Mesothelial cell of epicardium (in vitro differentiated cells): ENCODE measurements around the gene TSKU. TPM values are rescaled to one million over a fixed set of nuclear protein-coding genes. Genes with fewer than 3 reads are reported as not detected.

ENCODE experiments used
- DNase-seq, 2 experiments: peaks; one replicate each; pipeline ENCODE4 v3.0.0; 2021; ENCODE audit warnings: low spot score in 2 of 2; ENCODE audit not compliant: unreplicated experiment in 2 of 2
- H3K27ac Mint-ChIP-seq: 2 replicates; pipeline ENCODE4 v1.8.0; 2021; ENCODE audit warnings: mixed read lengths
- H3K27me3 Mint-ChIP-seq: 2 replicates; pipeline ENCODE4 v1.8.0; 2021; ENCODE audit warnings: low read depth, mixed read lengths
- H3K36me3 Mint-ChIP-seq: 2 replicates; pipeline ENCODE4 v1.8.0; 2021; ENCODE audit warnings: mixed read lengths
- H3K4me1 Mint-ChIP-seq: 2 replicates; pipeline ENCODE4 v1.8.0; 2021; ENCODE audit warnings: mixed read lengths
- H3K4me3 Mint-ChIP-seq: 2 replicates; pipeline ENCODE4 v1.8.0; 2021; ENCODE audit warnings: mild to moderate bottlenecking, moderate library complexity, mixed read lengths
- H3K9me3 Mint-ChIP-seq: 2 replicates; pipeline ENCODE4 v1.8.0; 2021; ENCODE audit warnings: mixed read lengths
- CTCF ChIP-seq: fragments of 200-600 bp; sonication (generic); IDR thresholded peaks from one replicate; pipeline ENCODE4 v1.5.0; 2021; ENCODE audit warnings: antibody characterized with exemption; ENCODE audit not compliant: unreplicated experiment
- total RNA-seq: library from RNA; stranded (reverse); gene quantifications from 3 replicates; pipeline ENCODE4 v1.2.1, GENCODE V29; 2021

Gene TSKU
- total RNA-seq, 1 donor from 2014 or later = 42.8 TPM

- Mint-ChIP-seq H3K4me1 (peaks cover 50% of the 10 kb centered on the region), H3K9me3 (no peaks in the 10 kb centered on the region)
Measured at GRCh38 chr11:76766521-76766920, 16.6 kb upstream of the TSKU start.

GRCh38 chr11:76767659-76768058, 15.5 kb upstream of the TSKU start:
- no peaks in the 10 kb centered on the region for H3K27me3 Mint-ChIP-seq
- TF ChIP-seq CTCF = no peak
- H3K4me1 Mint-ChIP-seq = peaks cover 48% of the 10 kb centered on the region
- H3K36me3 Mint-ChIP-seq = no peaks in the 10 kb centered on the region
- H3K27ac Mint-ChIP-seq = peak overlapping the region; percentile 78
- H3K9me3 Mint-ChIP-seq = no peaks in the 10 kb centered on the region
- DNase-seq = no peak
- H3K4me3 Mint-ChIP-seq = no peak overlapping the region

More at GRCh38 chr11:76766521-76766920, 16.6 kb upstream of the TSKU start:
- TF ChIP-seq CTCF = no peak
- Mint-ChIP-seq H3K4me3 (no peak overlapping the region), H3K27me3 (no peaks in the 10 kb centered on the region), H3K36me3 (no peaks in the 10 kb centered on the region), H3K27ac (no peak overlapping the region)
- DNase-seq = no peak

GRCh38 chr11:76768088-76768908, 14.9 kb upstream of the TSKU start:
- Mint-ChIP-seq H3K27me3 (no peaks in the 10 kb centered on the region), H3K9me3 (no peaks in the 10 kb centered on the region), H3K36me3 (no peaks in the 10 kb centered on the region), H3K4me3 (no peak overlapping the region), H3K27ac (peak overlapping the region; percentile 86), H3K4me1 (peaks cover 48% of the 10 kb centered on the region)
- TF ChIP-seq CTCF = no peak
- DNase-seq = no peak

- H3K27ac Mint-ChIP-seq = peak overlapping the region; percentile 86
- TF ChIP-seq CTCF = no peak
- H3K4me1 Mint-ChIP-seq = peaks cover 48% of the 10 kb centered on the region
- no peak overlapping the region for H3K4me3 Mint-ChIP-seq
- H3K36me3 Mint-ChIP-seq = no peaks in the 10 kb centered on the region
- no peaks in the 10 kb centered on the region for H3K27me3 Mint-ChIP-seq
- DNase-seq = no peak
- no peaks in the 10 kb centered on the region for H3K9me3 Mint-ChIP-seq
Measured at GRCh38 chr11:76768909-76769560, 14.1 kb upstream of the TSKU start.

GRCh38 chr11:76769645-76770586, 13.2 kb upstream of the TSKU start:
- no peak for DNase-seq
- no peak overlapping the region for H3K4me3 Mint-ChIP-seq
- H3K4me1 Mint-ChIP-seq = peaks cover 47% of the 10 kb centered on the region
- H3K9me3 Mint-ChIP-seq = peaks cover 3% of the 10 kb centered on the region
- TF ChIP-seq CTCF = no peak
- no peaks in the 10 kb centered on the region for H3K27me3 Mint-ChIP-seq
- no peaks in the 10 kb centered on the region for H3K36me3 Mint-ChIP-seq
- no peak overlapping the region for H3K27ac Mint-ChIP-seq
